Testis (tissue), 2 donors: ENCODE results near the gene PCED1A.

ENCODE experiments used
- POLR2A ChIP-seq: fragments of 450-650 bp; IDR thresholded peaks from one replicate; pipeline ENCODE4 v1.6.1; 2017; ENCODE audit warnings: antibody characterized with exemption, mild to moderate bottlenecking, moderate library complexity
- TF ChIP-seq, protein P1 (sequence below), 3 experiments: fragments of 450-650 bp in 2 of 3; fragments of 200-600 bp in 1 of 3; sonication (generic) in 1 of 3; IDR thresholded peaks; one replicate each; pipeline ENCODE4 v1.5.1; 2016 to 2019; ENCODE audit warnings: antibody characterized with exemption in 3 of 3, mild to moderate bottlenecking in 2 of 3, moderate library complexity in 1 of 3

DNA sequence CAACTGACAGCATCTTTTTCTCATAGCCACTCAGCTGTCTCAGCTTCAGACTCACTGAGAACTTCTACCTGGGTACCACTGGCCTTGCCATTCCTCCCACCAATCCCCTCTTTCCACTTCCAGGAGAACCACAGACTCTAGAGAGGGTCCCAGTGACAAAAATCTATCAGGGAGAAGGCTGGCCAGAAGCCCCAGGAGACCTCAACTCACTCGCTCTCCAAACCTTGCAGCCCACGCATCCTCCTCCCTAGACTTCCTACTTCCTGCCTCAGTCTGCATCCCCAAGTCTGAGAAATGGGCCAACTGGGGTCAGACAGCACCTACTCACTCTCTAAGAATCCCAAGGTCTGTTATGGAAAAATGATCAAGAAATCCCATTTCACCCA, 23.1 kb downstream of the PCED1A start:
- no peak for TF ChIP-seq POLR2A
- TF ChIP-seq, protein P1, sequence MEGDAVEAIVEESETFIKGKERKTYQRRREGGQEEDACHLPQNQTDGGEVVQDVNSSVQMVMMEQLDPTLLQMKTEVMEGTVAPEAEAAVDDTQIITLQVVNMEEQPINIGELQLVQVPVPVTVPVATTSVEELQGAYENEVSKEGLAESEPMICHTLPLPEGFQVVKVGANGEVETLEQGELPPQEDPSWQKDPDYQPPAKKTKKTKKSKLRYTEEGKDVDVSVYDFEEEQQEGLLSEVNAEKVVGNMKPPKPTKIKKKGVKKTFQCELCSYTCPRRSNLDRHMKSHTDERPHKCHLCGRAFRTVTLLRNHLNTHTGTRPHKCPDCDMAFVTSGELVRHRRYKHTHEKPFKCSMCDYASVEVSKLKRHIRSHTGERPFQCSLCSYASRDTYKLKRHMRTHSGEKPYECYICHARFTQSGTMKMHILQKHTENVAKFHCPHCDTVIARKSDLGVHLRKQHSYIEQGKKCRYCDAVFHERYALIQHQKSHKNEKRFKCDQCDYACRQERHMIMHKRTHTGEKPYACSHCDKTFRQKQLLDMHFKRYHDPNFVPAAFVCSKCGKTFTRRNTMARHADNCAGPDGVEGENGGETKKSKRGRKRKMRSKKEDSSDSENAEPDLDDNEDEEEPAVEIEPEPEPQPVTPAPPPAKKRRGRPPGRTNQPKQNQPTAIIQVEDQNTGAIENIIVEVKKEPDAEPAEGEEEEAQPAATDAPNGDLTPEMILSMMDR (IDR thresholded peaks at IDR 0.05), result no peak
